OCI-M2 (cell line): ENCODE data around the gene LYZL4.
A peak's percentile ranks its signal among the peaks of the same experiment; 100 is the strongest.

ENCODE experiments used
- DNase-seq: peaks from one replicate; lab custom pipeline; 2025; ENCODE audit not compliant: unreplicated experiment; lab: John Stamatoyannopoulos, UW

The LYZL4 gene

GRCh38 chr3:42410370-42411131 is at the start of gene LYZL4:
Gene LYZL4 (minus strand): TSS chr3:42410610. CDS start chr3:42407251, 3,359 bp downstream.
- DNase-seq, result no peak

GRCh38 chr3:42459151-42459550 is 48.7 kb upstream of the LYZL4 start:
- no peak for DNase-seq

- no peak for DNase-seq
These were observed 45.8 kb upstream of the LYZL4 start for GRCh38 chr3:42456211-42456610.

GRCh38 chr3:42451546-42452230 is 41.3 kb upstream of the LYZL4 start:
- no peak for DNase-seq

- DNase-seq, result no peak
These were observed 40.7 kb upstream of the LYZL4 start for GRCh38 chr3:42451116-42451515.

GRCh38 chr3:42450567-42450966 is 40.2 kb upstream of the LYZL4 start:
- no peak for DNase-seq

- no peak for DNase-seq
These were observed 37.1 kb upstream of the LYZL4 start for GRCh38 chr3:42447481-42447880.

GRCh38 chr3:42446111-42447050 is 36.0 kb upstream of the LYZL4 start:
- DNase-seq, result no peak

- peak; percentile 3 for DNase-seq
These were observed 33.5 kb upstream of the LYZL4 start for GRCh38 chr3:42443819-42444436.

- no peak for DNase-seq
These were observed 32.9 kb upstream of the LYZL4 start for GRCh38 chr3:42443292-42443691.

- DNase-seq, result no peak
These were observed 32.2 kb upstream of the LYZL4 start for GRCh38 chr3:42442640-42443039.

GRCh38 chr3:42441791-42442190 is 31.4 kb upstream of the LYZL4 start:
- no peak for DNase-seq

GRCh38 chr3:42440924-42441323 is 30.5 kb upstream of the LYZL4 start:
- no peak for DNase-seq

- DNase-seq, result no peak
These were observed 29.1 kb upstream of the LYZL4 start for GRCh38 chr3:42439261-42440115.

- no peak for DNase-seq
These were observed 28.3 kb upstream of the LYZL4 start for GRCh38 chr3:42438758-42439157.

- no peak for DNase-seq
These were observed 27.8 kb upstream of the LYZL4 start for GRCh38 chr3:42438193-42438592.

GRCh38 chr3:42434777-42435380 is 24.5 kb upstream of the LYZL4 start:
- no peak for DNase-seq

GRCh38 chr3:42432485-42432884 is 22.1 kb upstream of the LYZL4 start:
- no peak for DNase-seq

- DNase-seq, result no peak
These were observed 20.5 kb upstream of the LYZL4 start for GRCh38 chr3:42430781-42431532.
